ENCODE measurements around the gene METTL15.

DNA sequence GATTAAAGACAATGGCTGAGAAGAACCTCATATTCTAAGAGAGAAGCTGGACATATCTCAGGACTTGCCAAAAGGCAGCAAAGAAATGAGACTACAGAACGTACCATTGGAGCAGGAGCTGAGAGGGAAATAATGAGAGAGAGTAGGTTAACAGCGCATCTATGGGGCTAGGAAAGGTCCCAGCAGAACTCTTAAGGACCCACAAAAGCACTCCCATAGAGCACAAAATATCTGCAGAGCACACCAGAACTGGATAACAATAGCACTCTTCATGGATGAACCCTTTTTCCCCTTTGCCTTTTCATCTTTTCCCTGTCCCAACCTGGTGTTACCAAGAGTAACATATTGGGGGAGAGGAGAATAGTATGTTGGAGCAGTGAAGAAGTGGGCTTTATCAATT is 245.8 kb downstream of the METTL15 start:
- TF ChIP-seq, protein P1, sequence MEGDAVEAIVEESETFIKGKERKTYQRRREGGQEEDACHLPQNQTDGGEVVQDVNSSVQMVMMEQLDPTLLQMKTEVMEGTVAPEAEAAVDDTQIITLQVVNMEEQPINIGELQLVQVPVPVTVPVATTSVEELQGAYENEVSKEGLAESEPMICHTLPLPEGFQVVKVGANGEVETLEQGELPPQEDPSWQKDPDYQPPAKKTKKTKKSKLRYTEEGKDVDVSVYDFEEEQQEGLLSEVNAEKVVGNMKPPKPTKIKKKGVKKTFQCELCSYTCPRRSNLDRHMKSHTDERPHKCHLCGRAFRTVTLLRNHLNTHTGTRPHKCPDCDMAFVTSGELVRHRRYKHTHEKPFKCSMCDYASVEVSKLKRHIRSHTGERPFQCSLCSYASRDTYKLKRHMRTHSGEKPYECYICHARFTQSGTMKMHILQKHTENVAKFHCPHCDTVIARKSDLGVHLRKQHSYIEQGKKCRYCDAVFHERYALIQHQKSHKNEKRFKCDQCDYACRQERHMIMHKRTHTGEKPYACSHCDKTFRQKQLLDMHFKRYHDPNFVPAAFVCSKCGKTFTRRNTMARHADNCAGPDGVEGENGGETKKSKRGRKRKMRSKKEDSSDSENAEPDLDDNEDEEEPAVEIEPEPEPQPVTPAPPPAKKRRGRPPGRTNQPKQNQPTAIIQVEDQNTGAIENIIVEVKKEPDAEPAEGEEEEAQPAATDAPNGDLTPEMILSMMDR (IDR thresholded peaks at IDR 0.05), result no peak
- TF ChIP-seq POLR2A (IDR thresholded peaks at IDR 0.05), result no peak

All from vagina (tissue), 2 donors.